ENCODE data around the gene MAST4. TPM values are rescaled to one million over a fixed set of nuclear protein-coding genes. Genes with fewer than 3 reads are reported as not detected.

The MAST4 gene
- 33.4 and 35.0 TPM in 2 replicates for total RNA-seq

GRCh38 chr5:66595756-66596635 lies at the start of gene MAST4:
Gene MAST4, plus strand, starts transcription at chr5:66596393. Its CDS starts 263 bp downstream, at chr5:66596656.

GRCh38 chr5:67196537-67197059 lies 600.4 kb downstream of the MAST4 start, which contains the start of gene CD180:
Gene CD180, minus strand, starts transcription at chr5:67196799. Its CDS starts 158 bp downstream, at chr5:67196641.

